Endothelial cell of hepatic sinusoid (primary cell): ENCODE results near the gene CD83.
"Not testable (repeated sequence)": the region's sequence is repeated elsewhere in the genome, so short reads cannot be mapped to it uniquely, and the experiment has no call there.

Experiments used
- in situ Hi-C: cut with HindIII; loops from 2 replicates; pipeline ENCODE4 v1.10.0; 2017; ENCODE audit warnings: low sequenced_read_pairs

The CD83 gene

GRCh38 chr6:14117158-14118090, at the start of gene CD83:
CD83 (plus strand) TSS chr6:14117772; CDS start chr6:14117812, 40 bp downstream.
- in situ Hi-C loops, result no loop called here

- in situ Hi-C loops, result loop anchor here (10.0 kb wide), 1 partner anchor 163 kb away; no protein-coding TSS in a partner anchor
Measured at GRCh38 chr6:14068133-14068532, 49.4 kb upstream of the CD83 start.

GRCh38 chr6:14068623-14069022, 48.9 kb upstream of the CD83 start:
- in situ Hi-C loops, result loop anchor here (10.0 kb wide), 1 partner anchor 164 kb away; no protein-coding TSS in a partner anchor

- in situ Hi-C loops, result no loop called here
Measured at GRCh38 chr6:14070457-14070856, 47.1 kb upstream of the CD83 start.

- in situ Hi-C loops, result no loop called here
Measured at GRCh38 chr6:14072084-14072483, 45.5 kb upstream of the CD83 start.

GRCh38 chr6:14073561-14074354, 43.8 kb upstream of the CD83 start:
- in situ Hi-C loops, result not testable (repeated sequence)

- in situ Hi-C loops, result no loop called here
Measured at GRCh38 chr6:14074476-14075094, 43.0 kb upstream of the CD83 start.

- in situ Hi-C loops, result no loop called here
Measured at GRCh38 chr6:14075095-14075503, 42.5 kb upstream of the CD83 start.

GRCh38 chr6:14077193-14077867, 40.2 kb upstream of the CD83 start:
- in situ Hi-C loops, result no loop called here

GRCh38 chr6:14079433-14079832, 38.1 kb upstream of the CD83 start:
- in situ Hi-C loops, result no loop called here

- in situ Hi-C loops, result no loop called here
Measured at GRCh38 chr6:14079971-14080370, 37.6 kb upstream of the CD83 start.

- in situ Hi-C loops, result no loop called here
Measured at GRCh38 chr6:14081126-14081525, 36.4 kb upstream of the CD83 start.

- in situ Hi-C loops, result no loop called here
Measured at GRCh38 chr6:14082771-14083170, 34.8 kb upstream of the CD83 start.

- in situ Hi-C loops, result no loop called here
Measured at GRCh38 chr6:14083262-14083661, 34.3 kb upstream of the CD83 start.

- in situ Hi-C loops, result no loop called here
Measured at GRCh38 chr6:14083751-14084150, 33.8 kb upstream of the CD83 start.

GRCh38 chr6:14084388-14084787, 33.2 kb upstream of the CD83 start:
- in situ Hi-C loops, result no loop called here

- in situ Hi-C loops, result no loop called here
Measured at GRCh38 chr6:14085176-14085787, 32.3 kb upstream of the CD83 start.

GRCh38 chr6:14086701-14087100, 30.9 kb upstream of the CD83 start:
- in situ Hi-C loops, result no loop called here

GRCh38 chr6:14088600-14089192, 28.9 kb upstream of the CD83 start:
- in situ Hi-C loops, result no loop called here

- in situ Hi-C loops, result no loop called here
Measured at GRCh38 chr6:14089224-14089623, 28.3 kb upstream of the CD83 start.
